ENCODE results near the gene MYRF. TPM values are rescaled to one million over a fixed set of nuclear protein-coding genes. Genes with fewer than 3 reads are reported as not detected.
A peak's percentile ranks its signal among the peaks of the same experiment; 100 is the strongest.

Gene MYRF
- total and polyA plus RNA-seq, 2 of the 13 experiments (the other 11 are each of a cell fraction or from before 2014, with no cell fraction given): 10.2 to 25.9 TPM

GRCh38 chr11:61793083-61793828 lies 40.8 kb downstream of the MYRF start:
- Histone ChIP-seq H3K9me3 (ENCODE audit: low read length) (no peaks in the 10 kb centered on the region), H3K4me3 (replicated peaks in 1 of 3; ENCODE audit: insufficient read depth in 1 of 3, low read depth in 2 of 3, low read length in 3 of 3) (peak overlapping the region; percentile 68 to 87 (median 81)), H4K20me1 (ENCODE audit: insufficient read depth, low read length) (no peaks in the 10 kb centered on the region; the same call in 1 of the 2 replicates), H3K27me3 (ENCODE audit: control insufficient read depth in 1 of 2, insufficient read depth in 2 of 2, low read length in 2 of 2) (no peaks in the 10 kb centered on the region; a peak in 1 of 5 replicates), H3K36me3 (replicated peaks in 1 of 2; ENCODE audit: control insufficient read depth in 1 of 2, insufficient read depth in 2 of 2, low read length in 2 of 2) (peaks cover 10 to 42% of the 10 kb centered on the region in 2 experiments), H3K79me2 (ENCODE audit: insufficient read depth, low read length) (peaks cover 50% of the 10 kb centered on the region), H2AFZ (ENCODE audit: low read length) (no peak overlapping the region), H3K4me1 (ENCODE audit: insufficient read depth, low read length) (peaks cover 51% of the 10 kb centered on the region), H3K4me2 (ENCODE audit: low read depth, low read length) (peak overlapping the region; percentile 89), H3K27ac (ENCODE audit: extremely low read length, insufficient read depth, low read length) (peak overlapping the region; percentile 99), H3K9ac (ENCODE audit: insufficient read depth, low read depth, low read length) (peak overlapping the region; percentile 96)
- intact Hi-C loops (cut with micrococcal nuclease; ENCODE audit: unreplicated experiment): loop anchor here (1.0 kb wide), 1 partner anchor 315 kb away; no protein-coding TSS in a partner anchor
- no peak for FAIRE-seq
- ATAC-seq: peak; percentile 34
- DNase-seq (ENCODE audit: low spot score): peak; percentile 12
- POLR2A ChIA-PET: interaction anchor here (0.6 to 4.2 kb wide), 15 partner anchors 10 to 798 kb away, joined by 3 to 50 read pairs (median 6); partner anchors contain the start of genes BEST1, FADS1, FADS2 and TUT1
- TSS peak; percentile 72 for BruUV-seq (replicated peaks)
- CTCF ChIA-PET (ENCODE audit: low intra/inter-chr PET ratio, low total read pairs): no interaction called here
- WGBS (ENCODE audit: low lambda C conversion rate): 2% methylated on average over 20 of the region's 29 CpGs
- in situ Hi-C loops (cut with HindIII; ENCODE audit: extremely low pct_ligation_motif_present, low pct_unique_long_range_greater_than_20kb): loop anchor here (10.0 kb wide), 1 partner anchor 292 kb away; no protein-coding TSS in a partner anchor
- 0 out of 2 replicates have a peak, but pooled peaks have one; percentile 2 for TF ChIP-seq HIVEP1 (CRISPR knock-in tag; IDR thresholded peaks at IDR 0.05)
- TF ChIP-seq KDM5A (IDR thresholded peaks at IDR 0.05; ENCODE audit: borderline replicate concordance, low read length): peak; percentile 16; the same call in 1 of the 2 replicates
- 0 out of 2 replicates have a peak, but pooled peaks have one; percentile 5 for TF ChIP-seq ZSCAN22 (CRISPR knock-in tag; IDR thresholded peaks at IDR 0.05)
- TF ChIP-seq E2F5 (CRISPR knock-in tag; conservative IDR thresholded peaks at IDR 0.05): no peak
- 0 out of 2 replicates have a peak, but pooled peaks have one; percentile 4 for TF ChIP-seq PBX3 (CRISPR knock-in tag; IDR thresholded peaks at IDR 0.05; ENCODE audit: borderline replicate concordance)
- no peak for TF ChIP-seq CHD2 (IDR thresholded peaks at IDR 0.05; ENCODE audit: low read depth, low read length)
- 0 out of 2 replicates have a peak, but pooled peaks have one; percentile 56 for TF ChIP-seq ZNF737 (CRISPR knock-in tag; IDR thresholded peaks at IDR 0.05; ENCODE audit: borderline replicate concordance)
- TF ChIP-seq ZNF142 (CRISPR knock-in tag; IDR thresholded peaks at IDR 0.05): peak; percentile 39; the same call in 1 of the 2 replicates
- no peak for TF ChIP-seq HMGXB4 (CRISPR knock-in tag; IDR thresholded peaks at IDR 0.05; ENCODE audit: borderline replicate concordance in 1 of 2, low read depth in 1 of 2)

All from HepG2 (cell line).